Stimulated activated naive CD4-positive, alpha-beta T cell (primary cell): Measurements from ENCODE around the gene TGFB1.
"Not testable (repeated sequence)": the region's sequence is repeated elsewhere in the genome, so short reads cannot be mapped to it uniquely, and the experiment has no call there.

Experiments
- DNase-seq, 6 experiments: peaks; one replicate each; lab custom pipeline; 2025; lab: John Stamatoyannopoulos, UW

TGFB1 gene

DNA sequence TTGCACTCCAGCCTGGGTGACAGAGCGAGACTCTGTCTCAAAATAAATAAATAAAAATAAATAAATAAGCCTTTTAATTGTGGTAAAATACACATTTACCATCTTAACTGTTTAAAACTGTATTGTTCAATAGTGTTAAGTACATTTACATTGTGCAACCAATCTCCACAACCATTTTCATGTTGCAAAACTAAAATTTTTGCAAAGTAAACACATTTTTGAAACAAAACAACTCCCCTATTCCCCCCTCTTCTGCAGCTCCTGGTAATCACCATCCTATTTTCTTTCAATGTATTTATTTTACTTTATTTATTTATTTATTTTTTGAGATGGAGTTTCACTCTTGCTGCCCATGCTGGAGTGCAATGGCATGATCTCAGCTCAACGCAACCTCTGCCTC lies 16.0 kb upstream of the TGFB1 start:
- no peak for DNase-seq

DNA sequence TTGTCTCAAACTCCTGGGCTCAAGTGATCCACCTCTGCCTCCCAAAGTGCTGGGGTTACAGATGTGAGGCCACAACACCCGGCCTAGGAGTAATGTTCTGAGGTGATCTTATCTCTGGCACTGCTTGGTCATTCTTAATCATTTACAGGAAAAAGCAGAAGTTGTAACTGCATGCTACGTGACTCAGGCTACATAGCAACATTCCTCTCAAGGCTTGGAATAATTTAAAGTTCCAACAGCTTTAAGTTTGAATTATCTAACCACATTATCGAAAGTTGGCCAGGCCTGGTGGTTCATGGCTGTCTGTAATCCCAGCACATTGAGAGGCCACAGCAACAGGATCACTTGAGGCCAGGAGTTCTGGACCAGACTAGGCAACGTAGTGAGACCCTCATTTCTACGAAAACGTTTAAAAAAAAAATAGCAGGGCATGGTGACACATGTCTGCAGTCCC lies 14.2 kb upstream of the TGFB1 start:
- DNase-seq: no peak

DNA sequence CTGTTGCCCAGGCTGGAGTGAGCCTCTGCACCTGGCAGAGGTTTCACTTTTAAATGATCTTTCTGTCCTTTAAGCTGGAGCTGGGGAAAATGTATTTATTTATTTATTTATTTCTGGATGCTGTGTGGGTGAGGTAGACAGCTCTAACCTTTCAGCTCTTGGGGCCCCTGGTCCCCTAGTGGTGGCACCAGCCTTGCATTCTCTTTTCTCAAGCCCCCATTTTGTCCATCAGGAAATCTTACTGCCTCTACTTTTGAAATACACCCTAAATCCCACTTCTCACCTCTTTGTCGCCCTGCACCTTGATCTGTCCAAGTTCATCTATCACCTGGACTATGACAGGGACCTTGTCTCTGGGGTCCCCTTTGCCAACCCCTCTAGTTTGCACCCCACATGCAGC lies 12.4 kb upstream of the TGFB1 start:
- DNase-seq: no peak

- DNase-seq: no peak
Measured at GRCh38 chr19:41364524-41365391, 11.0 kb upstream of the TGFB1 start.

DNA sequence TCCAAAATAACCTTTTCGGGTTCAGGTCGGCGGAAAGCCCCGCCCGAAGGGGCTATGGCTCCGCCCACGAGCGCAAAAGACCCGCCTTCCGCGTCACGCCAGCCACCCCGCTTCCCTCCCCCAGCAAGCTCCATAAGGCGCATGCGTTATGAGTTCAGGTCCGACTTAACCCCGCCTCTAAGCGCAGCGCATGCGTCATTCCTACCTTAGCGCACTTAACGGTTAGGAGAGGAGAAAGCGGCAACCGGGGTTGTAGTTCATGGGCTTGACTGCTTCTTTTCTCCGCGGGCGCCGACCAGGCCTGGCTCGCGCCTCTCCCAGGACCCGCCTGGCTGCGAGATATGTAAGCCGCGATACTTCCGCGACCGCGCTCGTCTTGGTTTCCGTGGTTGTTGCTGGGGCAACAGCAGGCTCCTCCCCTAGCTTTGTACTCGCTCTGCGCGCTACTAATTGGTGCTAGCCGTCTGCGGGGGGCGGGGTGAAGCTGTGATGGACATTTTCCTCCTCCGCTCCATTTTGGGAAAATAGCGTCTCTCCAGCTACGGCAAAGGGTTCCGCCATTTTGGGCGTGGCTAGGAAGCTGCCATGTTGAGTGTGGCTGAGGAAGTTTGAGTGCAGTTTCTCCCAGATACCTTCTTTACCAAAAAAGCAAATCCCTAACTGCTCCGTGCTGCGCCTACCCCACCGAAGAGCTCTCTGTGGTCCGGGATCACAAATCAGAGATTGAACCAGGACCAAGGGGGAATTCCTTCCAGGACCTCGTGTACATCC lies 10.2 kb upstream of the TGFB1 start, which contains the start of gene B9D2:
Gene B9D2, minus strand, starts transcription at position 397 of the 771 bp plus-strand sequence. CDS start 630 bp downstream, outside the sequence.
- DNase-seq: peak; percentile 93 to 100 (median 98)

- no peak for DNase-seq
Measured at GRCh38 chr19:41363371-41363752, 9.6 kb upstream of the TGFB1 start.

DNA sequence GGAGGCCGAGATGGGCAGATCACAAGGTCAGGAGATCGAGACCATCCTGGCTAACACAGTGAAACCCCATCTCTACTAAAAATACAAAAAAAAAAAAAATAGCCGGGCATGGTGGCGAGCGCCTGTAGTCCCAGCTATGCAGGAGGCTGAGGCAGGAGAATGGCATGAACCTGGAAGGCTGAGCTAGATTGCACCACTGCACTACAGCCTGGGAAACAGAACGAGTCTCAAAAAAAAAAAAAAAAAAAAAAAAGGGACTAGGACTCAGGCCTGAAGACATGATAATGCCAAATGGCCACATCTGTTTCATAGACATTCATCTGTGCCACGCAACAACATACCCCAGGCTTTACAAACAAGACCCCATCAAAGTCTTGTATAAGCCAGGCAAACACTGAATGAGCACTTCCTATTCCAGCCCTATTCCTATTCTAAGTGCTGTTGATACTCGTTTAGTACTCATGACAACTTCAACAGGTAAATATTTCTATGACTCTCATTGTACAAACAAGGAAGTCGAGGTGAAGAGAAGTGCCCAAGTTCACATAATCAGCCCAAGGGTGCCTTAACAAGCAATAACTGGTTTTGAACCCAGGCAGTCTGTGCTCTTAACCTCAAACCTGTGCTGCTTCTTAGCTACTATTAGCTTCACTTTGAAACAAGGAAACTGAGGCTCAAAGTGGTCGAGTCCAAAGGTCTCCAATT lies 8.6 kb upstream of the TGFB1 start:
- DNase-seq: no peak

DNA sequence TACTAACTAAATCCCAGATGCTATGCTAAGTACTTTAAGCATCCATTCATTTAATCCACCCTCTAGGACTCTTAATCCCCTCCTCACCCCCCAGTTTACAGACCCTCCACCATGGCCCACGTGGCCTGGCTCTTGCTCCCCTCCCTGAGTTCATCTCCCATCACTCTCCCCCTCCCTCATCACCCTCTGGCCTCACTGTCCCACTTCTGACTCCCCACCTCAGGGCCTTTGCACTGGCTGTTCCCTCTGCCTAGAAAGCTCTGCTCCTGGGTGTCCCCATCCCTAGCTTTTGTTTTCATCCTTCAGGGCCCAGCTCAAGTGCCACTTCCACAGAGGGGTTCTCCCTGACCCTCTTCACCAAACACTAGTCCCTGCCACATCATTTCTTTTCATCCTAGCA lies 6.0 kb upstream of the TGFB1 start:
- DNase-seq: no peak

- no peak for DNase-seq
Measured at GRCh38 chr19:41357746-41358145, 4.0 kb upstream of the TGFB1 start.

GRCh38 chr19:41356984-41357739 lies 3.4 kb upstream of the TGFB1 start:
- peak in 4 of 6 experiments; percentile 12 to 50 (median 35) for DNase-seq

DNA sequence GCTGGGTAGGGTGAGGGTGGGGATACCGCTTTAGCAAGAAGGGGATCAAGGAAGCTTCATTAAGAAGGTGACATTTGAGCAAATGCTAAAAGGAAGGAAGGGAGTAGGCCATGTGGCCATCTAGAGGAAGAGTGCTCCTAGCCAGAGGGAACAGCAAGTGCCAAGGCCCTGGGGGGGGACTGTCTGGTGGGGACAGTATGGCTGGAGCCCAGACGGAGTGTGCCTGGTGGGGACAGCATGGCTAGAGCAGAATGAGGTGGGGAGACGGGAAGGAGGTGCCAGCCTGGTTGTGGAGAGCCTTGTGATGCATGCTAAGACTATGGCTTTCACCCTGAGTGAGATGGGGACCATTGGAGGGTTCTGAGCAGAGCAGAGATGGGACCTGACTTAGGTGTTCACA lies 2.1 kb upstream of the TGFB1 start:
- DNase-seq: no peak

DNA sequence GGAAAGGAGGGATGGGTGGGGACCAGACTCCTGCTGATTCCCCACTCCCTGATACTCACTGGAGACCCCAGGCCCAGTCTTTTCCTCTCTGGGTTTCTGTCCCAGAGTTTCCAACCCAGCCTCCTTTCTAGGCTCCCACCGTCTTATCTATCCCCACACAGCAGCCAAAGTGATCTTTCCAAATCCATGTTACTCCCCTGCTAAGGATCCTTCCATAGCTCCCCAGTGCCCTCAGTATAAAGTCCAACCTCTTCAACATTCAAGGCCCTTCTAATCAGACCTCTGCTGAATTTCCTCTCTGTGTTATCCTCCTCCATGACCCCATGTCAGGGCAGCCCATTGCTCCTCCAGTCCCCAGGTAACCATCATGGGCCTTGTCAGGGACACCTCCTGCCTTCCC lies 1.3 kb upstream of the TGFB1 start:
- no peak for DNase-seq

DNA sequence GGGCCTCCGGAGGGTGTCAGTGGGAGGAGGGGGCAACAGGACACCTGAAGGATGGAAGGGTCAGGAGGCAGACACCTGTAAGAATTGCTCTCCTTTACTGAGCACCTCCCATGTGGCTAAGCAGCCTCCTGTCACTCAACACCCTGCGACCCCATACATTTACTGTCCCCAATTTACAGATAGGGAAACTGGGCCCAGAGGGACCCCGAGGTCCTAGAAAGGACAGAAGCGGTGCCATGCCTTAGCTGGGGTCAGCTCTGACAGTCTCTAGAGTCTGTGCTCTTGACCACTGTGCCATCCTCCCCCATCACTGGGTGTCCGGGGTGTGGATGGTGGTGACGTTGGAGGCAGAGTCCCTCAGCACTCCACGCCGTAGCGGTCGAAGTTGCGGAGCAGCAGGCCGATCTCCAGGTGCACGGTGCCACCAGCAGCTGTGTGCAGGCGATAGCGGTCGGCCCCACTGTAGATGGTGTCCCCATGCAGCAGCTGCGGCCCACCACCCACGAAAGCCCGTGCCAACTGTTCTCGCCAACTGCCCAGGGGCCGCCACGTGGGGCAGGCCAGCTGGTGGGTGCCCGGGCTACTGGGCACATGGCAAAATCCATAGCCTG lies 726 bp upstream of the TGFB1 start:
- DNase-seq: no peak

- DNase-seq: peak; percentile 44 to 70 (median 64)
Measured at GRCh38 chr19:41352609-41353465, 885 bp downstream of the TGFB1 start.

DNA sequence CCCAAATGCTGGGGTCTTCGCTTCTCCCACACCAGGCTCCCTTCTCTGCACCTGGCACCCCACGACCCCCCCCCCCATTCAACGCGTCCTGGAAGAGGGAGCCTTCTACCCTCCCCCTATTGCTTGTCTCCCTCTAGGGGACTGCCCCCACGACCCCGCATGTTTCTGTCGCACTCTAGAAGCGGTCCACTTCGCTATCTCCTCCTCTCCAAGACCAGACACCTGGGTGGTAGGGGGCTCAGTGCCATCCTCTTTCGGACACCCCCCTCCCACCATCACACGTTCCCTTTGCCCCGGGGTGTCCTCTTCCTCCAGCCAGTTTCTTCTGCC lies 1.5 kb downstream of the TGFB1 start:
- no peak for DNase-seq

DNA sequence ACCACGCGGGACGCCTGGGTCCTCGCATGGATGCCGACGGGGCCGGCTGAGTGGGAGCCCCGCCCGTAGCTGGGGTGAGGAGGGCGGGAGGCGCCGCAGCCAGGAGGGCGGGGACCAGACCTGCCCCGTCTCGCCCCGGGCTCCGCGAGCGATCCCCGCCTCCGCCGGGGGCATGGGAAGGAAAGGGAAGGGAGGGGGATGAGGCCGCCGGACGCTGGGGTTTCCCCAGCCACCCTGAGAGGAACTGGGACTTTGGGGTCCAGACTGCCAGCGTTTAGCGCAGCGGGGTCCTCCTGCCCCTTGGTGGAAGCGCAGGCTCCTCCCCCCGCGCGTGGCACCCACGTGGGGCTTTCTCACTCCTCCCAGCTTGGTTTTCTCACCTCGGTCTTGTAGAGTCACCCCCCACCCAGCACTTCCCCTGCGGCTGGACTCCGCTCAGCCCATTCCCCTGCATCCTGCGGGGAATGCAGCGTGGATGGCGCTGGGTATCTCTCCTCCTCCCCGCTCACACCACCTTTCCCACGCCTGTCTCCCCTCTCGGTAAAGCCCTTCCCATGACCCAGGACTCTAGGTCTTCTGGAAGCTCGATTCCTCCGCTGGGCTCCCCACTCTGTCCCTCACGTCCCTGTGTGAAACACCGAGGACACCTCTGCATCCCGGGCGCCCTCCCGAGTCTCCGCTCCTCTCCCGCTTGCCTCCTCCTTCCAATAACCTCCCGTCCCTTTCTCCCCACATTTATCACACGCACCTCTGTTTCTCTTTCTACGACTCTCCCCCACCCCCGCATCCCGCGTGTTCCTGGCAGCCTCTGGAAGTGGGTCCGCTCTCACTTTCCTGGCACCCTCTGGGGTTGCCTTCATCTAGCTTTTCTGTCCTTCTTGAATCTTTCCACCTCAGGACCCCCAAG lies 2.1 kb downstream of the TGFB1 start:
- peak; percentile 77 to 90 (median 84) for DNase-seq

- peak in 3 of 6 experiments; percentile 66 to 75 (median 69) for DNase-seq
Measured at GRCh38 chr19:41350735-41351338, 2.9 kb downstream of the TGFB1 start.

DNA sequence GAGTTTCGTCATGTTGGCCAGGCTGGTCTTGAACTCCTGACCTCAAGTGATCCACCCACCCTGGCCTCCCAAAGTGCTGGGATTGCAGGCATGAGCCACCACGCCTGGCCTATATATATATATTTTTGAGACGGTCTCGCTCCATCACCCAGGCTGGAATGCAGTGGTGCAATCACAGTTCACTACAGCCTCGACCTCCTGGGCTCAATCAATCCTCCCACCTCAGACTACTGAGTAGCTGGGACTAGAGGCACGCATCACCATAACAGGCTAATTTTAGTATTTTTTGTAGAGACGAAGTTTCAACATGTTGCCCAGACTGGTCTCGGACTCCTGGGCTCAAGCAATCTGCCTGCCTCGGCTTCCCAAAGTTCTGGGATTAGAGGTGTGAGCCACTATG lies 6.8 kb downstream of the TGFB1 start:
- not testable (repeated sequence) for DNase-seq

GRCh38 chr19:41344162-41344561 lies 9.6 kb downstream of the TGFB1 start:
- DNase-seq: no peak
